Smooth muscle cell (in vitro differentiated cells): Measurements from ENCODE around the gene CHIC2. TPM values are rescaled to one million over a fixed set of nuclear protein-coding genes. Genes with fewer than 3 reads are reported as not detected.

Experiments
- DNase-seq: peaks from one replicate; lab custom pipeline; 2025; ENCODE audit not compliant: unreplicated experiment; lab: John Stamatoyannopoulos, UW
- H2AFZ ChIP-seq: fragments of 200-600 bp; sonication (generic); 2 replicates; pipeline ENCODE4 v1.6.0; 2016; ENCODE audit warnings: antibody characterized with exemption, low read depth, mild to moderate bottlenecking
- H3F3A ChIP-seq: fragments of 200-600 bp; sonication (generic); 2 replicates; pipeline ENCODE4 v1.6.0; 2017; ENCODE audit warnings: antibody characterized with exemption, low read depth
- H3K27ac ChIP-seq: fragments of 200-600 bp; sonication (generic); 2 replicates; pipeline ENCODE4 v1.5.1; 2016; ENCODE audit warnings: low read depth, mild to moderate bottlenecking
- H3K27me3 ChIP-seq: fragments of 200-600 bp; sonication (generic); 2 replicates; pipeline ENCODE4 v1.6.1; 2016; ENCODE audit warnings: low read depth, mild to moderate bottlenecking
- H3K36me3 ChIP-seq: fragments of 200-600 bp; sonication (generic); 2 replicates; pipeline ENCODE4 v1.5.1; 2016; ENCODE audit warnings: low read depth
- H3K4me1 ChIP-seq: fragments of 200-600 bp; sonication (generic); 2 replicates; pipeline ENCODE4 v1.5.1; 2016; ENCODE audit warnings: low read depth
- H3K4me2 ChIP-seq: fragments of 200-600 bp; sonication (generic); 2 replicates; pipeline ENCODE4 v1.6.0; 2016; ENCODE audit warnings: mild to moderate bottlenecking
- H3K4me3 ChIP-seq: fragments of 200-600 bp; sonication (generic); 2 replicates; pipeline ENCODE4 v1.5.1; 2016; ENCODE audit warnings: mild to moderate bottlenecking
- H3K79me2 ChIP-seq: fragments of 200-600 bp; sonication (generic); 2 replicates; pipeline ENCODE4 v1.6.0; 2016; ENCODE audit warnings: low read depth, mild to moderate bottlenecking
- H3K9ac ChIP-seq: fragments of 200-600 bp; sonication (generic); 2 replicates; pipeline ENCODE4 v1.6.0; 2016; ENCODE audit warnings: low read depth
- H3K9me3 ChIP-seq: fragments of 200-600 bp; sonication (generic); replicated peaks from 2 replicates; pipeline ENCODE4 v1.5.1; 2016; ENCODE audit warnings: low read depth
- H4K20me1 ChIP-seq: fragments of 200-600 bp; sonication (generic); 2 replicates; pipeline ENCODE4 v1.6.0; 2016; ENCODE audit warnings: low read depth
- CTCF ChIP-seq: fragments of 200-600 bp; sonication (generic); IDR thresholded peaks from 2 replicates; pipeline ENCODE4 v1.5.1; 2017; ENCODE audit warnings: borderline replicate concordance, mild to moderate bottlenecking, antibody characterized with exemption; ENCODE audit not compliant: insufficient read depth, poor library complexity, severe bottlenecking
- WGBS: methylation state at CpG from one replicate; pipeline ENCODE4 v1.1.7; 2016; ENCODE audit warnings: low lambda C conversion rate; 5-methylcytosine and 5-hydroxymethylcytosine counted together
- polyA plus RNA-seq: library from polyadenylated mRNA; unstranded; fragments of >200 nt; fragmentation: Nextera tagmentation; extraction: Ambion mirVana; gene quantifications from 2 replicates; pipeline ENCODE4 v1.2.1, GENCODE V29; 2016
- total RNA-seq: library from RNA; depleted of rRNA; stranded (reverse); fragments of >200 nt; gene quantifications from 2 replicates; pipeline ENCODE4 v1.2.3, GENCODE V29; 2014

Gene CHIC2
- total and polyA plus RNA-seq, 2 experiments from 2014 or later = 52.2 to 61.0 TPM

- peaks cover 43% of the 10 kb centered on the region for H3K4me1 ChIP-seq
- no peaks in the 10 kb centered on the region for H3K36me3 ChIP-seq
- DNase-seq = no peak
- H3K4me2 ChIP-seq = peak within 1 kb of the TSS; percentile 87
- no peak within 1 kb of the TSS for H2AFZ ChIP-seq
- no peaks in the 10 kb centered on the region for H4K20me1 ChIP-seq
- no peaks in the 10 kb centered on the region for H3K9me3 ChIP-seq
- 3% methylated on average over 54 of the region's 66 CpGs for WGBS
- no peak within 1 kb of the TSS for H3K27ac ChIP-seq
- peaks cover 99% of the 10 kb centered on the region for H3K27me3 ChIP-seq
- no peak within 1 kb of the TSS for H3K9ac ChIP-seq
- TF ChIP-seq CTCF = no peak
- H3F3A ChIP-seq = peaks cover 8% of the 10 kb centered on the region
- peak within 1 kb of the TSS; percentile 35 for H3K4me3 ChIP-seq
- no peaks in the 10 kb centered on the region for H3K79me2 ChIP-seq
Measured at GRCh38 chr4:54099748-54100574, 35.6 kb upstream of the CHIC2 start, which contains the start of gene GSX2. GSX2 (plus strand) TSS chr4:54100163; CDS start chr4:54100345, 182 bp downstream.

GRCh38 chr4:54099287-54099747 is 34.9 kb upstream of the CHIC2 start:
- Histone ChIP-seq H4K20me1 (no peaks in the 10 kb centered on the region), H3K27me3 (peaks cover 99% of the 10 kb centered on the region), H3K4me2 (peak overlapping the region; percentile 87), H3K36me3 (no peaks in the 10 kb centered on the region), H3K79me2 (no peaks in the 10 kb centered on the region), H2AFZ (no peak overlapping the region), H3K4me3 (peak overlapping the region; percentile 35), H3K27ac (no peak overlapping the region), H3K4me1 (peaks cover 43% of the 10 kb centered on the region), H3K9ac (no peak overlapping the region), H3F3A (peaks cover 8% of the 10 kb centered on the region), H3K9me3 (no peaks in the 10 kb centered on the region)
- WGBS = 3% methylated on average over 17 of the region's 17 CpGs
- TF ChIP-seq CTCF = no peak
- DNase-seq = no peak

GRCh38 chr4:54098375-54098774 is 34.0 kb upstream of the CHIC2 start:
- no peaks in the 10 kb centered on the region for H3K79me2 ChIP-seq
- H4K20me1 ChIP-seq = no peaks in the 10 kb centered on the region
- H3K27ac ChIP-seq = no peak overlapping the region
- H3K9me3 ChIP-seq = no peaks in the 10 kb centered on the region
- no peak overlapping the region for H3K4me2 ChIP-seq
- H3K4me1 ChIP-seq = peaks cover 37% of the 10 kb centered on the region
- H2AFZ ChIP-seq = no peak overlapping the region
- no peak overlapping the region for H3K4me3 ChIP-seq
- DNase-seq = no peak
- H3F3A ChIP-seq = peaks cover 8% of the 10 kb centered on the region
- no peaks in the 10 kb centered on the region for H3K36me3 ChIP-seq
- 19% methylated on average over 5 of the region's 5 CpGs for WGBS
- peaks cover 100% of the 10 kb centered on the region for H3K27me3 ChIP-seq
- no peak overlapping the region for H3K9ac ChIP-seq
- TF ChIP-seq CTCF = no peak
